Activated CD8-positive, alpha-beta T cell treated with anti-CD3 and anti-CD28 coated beads for 36 hours (primary cell): ENCODE results near the gene PTGER4. TPM values are rescaled to one million over a fixed set of nuclear protein-coding genes. Genes with fewer than 3 reads are reported as not detected.

ENCODE experiments used
- ATAC-seq: fragments of 200-7000 bp; cut with Tn5 transposase; one replicate; pipeline ENCODE4 v1.10.0; 2021; ENCODE audit warnings: mild to moderate bottlenecking, moderate library complexity
- CTCF ChIA-PET: fragments of 350-600 bp; sonication (Branson Sonifier 250); formaldehyde crosslinking; loops from one replicate; lab custom pipeline; 2021; ENCODE audit warnings: antibody characterized with exemption; lab: Charles Lee
- POLR2A ChIA-PET: fragments of 350-600 bp; sonication (Branson Sonifier 250); formaldehyde crosslinking; loops from one replicate; lab custom pipeline; 2021; ENCODE audit warnings: antibody characterized with exemption; lab: Charles Lee
- DNase-seq: peaks from one replicate; pipeline ENCODE4 v3.0.0-alpha.2; 2020
- H3K27ac Mint-ChIP-seq: one replicate; pipeline ENCODE4 v1.8.0; 2021; ENCODE audit warnings: mild to moderate bottlenecking, mixed read lengths
- H3K27me3 Mint-ChIP-seq: one replicate; pipeline ENCODE4 v1.8.0; 2021; ENCODE audit warnings: mixed read lengths
- H3K36me3 Mint-ChIP-seq: one replicate; pipeline ENCODE4 v1.8.0; 2021; ENCODE audit warnings: low read depth, mixed read lengths
- H3K4me1 Mint-ChIP-seq: one replicate; pipeline ENCODE4 v1.8.0; 2021; ENCODE audit warnings: low read depth, mixed read lengths
- H3K4me3 Mint-ChIP-seq: one replicate; pipeline ENCODE4 v1.8.0; 2021; ENCODE audit warnings: mild to moderate bottlenecking, moderate library complexity, mixed read lengths
- H3K9me3 Mint-ChIP-seq: one replicate; pipeline ENCODE4 v1.8.0; 2021; ENCODE audit warnings: mixed read lengths
- CTCF ChIP-seq: fragments of 200-600 bp; IDR thresholded peaks from one replicate; pipeline ENCODE4 v1.8.0; 2022; ENCODE audit warnings: antibody characterized with exemption, mild to moderate bottlenecking
- intact Hi-C: fragments of 100-400 bp; cut with micrococcal nuclease; formaldehyde crosslinking; loops from one replicate; pipeline ENCODE4 v1.10.0; 2022
- total RNA-seq, 2 experiments: library from RNA; stranded (reverse); gene quantifications; one replicate each; pipeline ENCODE4 v1.2.3, GENCODE V29; 2021

PTGER4 gene
- total RNA-seq, 2 experiments from 2014 or later, result 62.8 to 62.9 TPM

- no peak overlapping the region for H3K4me3 Mint-ChIP-seq
- DNase-seq, result no peak
- no peak overlapping the region for H3K27ac Mint-ChIP-seq
- peaks cover 4% of the 10 kb centered on the region for H3K9me3 Mint-ChIP-seq
- CTCF ChIA-PET, result interaction anchor here (1.5 kb wide), 1 partner anchor 10 kb away, joined by 4 read pairs; no protein-coding TSS in a partner anchor
- H3K36me3 Mint-ChIP-seq, result peaks cover 1% of the 10 kb centered on the region
- no peak for ATAC-seq
- intact Hi-C loops, result no loop called here
- H3K27me3 Mint-ChIP-seq, result no peaks in the 10 kb centered on the region
- POLR2A ChIA-PET, result interaction anchor here (1.1 to 1.3 kb wide), 2 partner anchors 12 to 21 kb away, joined by 3 to 4 read pairs; no protein-coding TSS in a partner anchor
- no peak for TF ChIP-seq CTCF
- H3K4me1 Mint-ChIP-seq, result peaks cover 17% of the 10 kb centered on the region
Measured at GRCh38 chr5:40660751-40661150, 19.0 kb upstream of the PTGER4 start.

- Mint-ChIP-seq H3K9me3 (no peaks in the 10 kb centered on the region), H3K4me3 (no peak overlapping the region), H3K27ac (no peak overlapping the region), H3K36me3 (no peaks in the 10 kb centered on the region), H3K4me1 (peaks cover 23% of the 10 kb centered on the region), H3K27me3 (no peaks in the 10 kb centered on the region)
- POLR2A ChIA-PET, result no interaction called here
- no peak for TF ChIP-seq CTCF
- ATAC-seq (no peak), DNase-seq (no peak)
- CTCF ChIA-PET, result interaction anchor here (0.9 to 1.1 kb wide), 3 partner anchors 10 to 14 kb away, joined by 3 read pairs; partner anchors contain the start of gene PTGER4
- intact Hi-C loops, result no loop called here
Measured at GRCh38 chr5:40665635-40666298, 13.9 kb upstream of the PTGER4 start.

GRCh38 chr5:40666657-40667056 lies 13.1 kb upstream of the PTGER4 start:
- Mint-ChIP-seq H3K27me3 (no peaks in the 10 kb centered on the region), H3K4me1 (peaks cover 27% of the 10 kb centered on the region), H3K4me3 (no peak overlapping the region), H3K36me3 (no peaks in the 10 kb centered on the region), H3K9me3 (no peaks in the 10 kb centered on the region), H3K27ac (no peak overlapping the region)
- intact Hi-C loops, result no loop called here
- TF ChIP-seq CTCF, result no peak
- ChIA-PET CTCF (interaction anchor here (1.1 kb wide), 1 partner anchor 13 kb away, joined by 3 read pairs; the partner anchor contains the start of gene PTGER4), POLR2A (no interaction called here)
- no peak for ATAC-seq
- no peak for DNase-seq

- no peaks in the 10 kb centered on the region for H3K9me3 Mint-ChIP-seq
- ChIA-PET CTCF (no interaction called here), POLR2A (interaction anchor here (0.6 kb wide), 1 partner anchor 15 kb away, joined by 3 read pairs; no protein-coding TSS in a partner anchor)
- intact Hi-C loops, result no loop called here
- no peak overlapping the region for H3K27ac Mint-ChIP-seq
- no peaks in the 10 kb centered on the region for H3K27me3 Mint-ChIP-seq
- ATAC-seq, result no peak
- H3K36me3 Mint-ChIP-seq, result no peaks in the 10 kb centered on the region
- TF ChIP-seq CTCF, result no peak
- no peak for DNase-seq
- H3K4me1 Mint-ChIP-seq, result peaks cover 29% of the 10 kb centered on the region
- H3K4me3 Mint-ChIP-seq, result no peak overlapping the region
Measured at GRCh38 chr5:40667161-40667663, 12.5 kb upstream of the PTGER4 start.
